ENCODE data around the gene PNMA8A. TPM values are rescaled to one million over a fixed set of nuclear protein-coding genes. Genes with fewer than 3 reads are reported as not detected.

Gene PNMA8A
- total and polyA plus RNA-seq, 2 of the 8 experiments (the other 6 are each of a cell fraction or from before 2014, with no cell fraction given) = 10.0 to 22.8 TPM

- no peak for FAIRE-seq
- Histone ChIP-seq H2BK120ac (replicated peaks; ENCODE audit: low read depth, low read length) (no peak overlapping the region), H2AFZ (ENCODE audit: low read length) (no peak overlapping the region), H3K79me1 (ENCODE audit: low read depth, low read length) (no peaks in the 10 kb centered on the region), H3K56ac (replicated peaks; ENCODE audit: insufficient read length, low read depth, low read length) (no peak overlapping the region), H3K27ac (ENCODE audit: low read depth, low read length) (no peak overlapping the region), H3K23me2 (ENCODE audit: low read depth, low read length) (no peaks in the 10 kb centered on the region), H3K23ac (ENCODE audit: insufficient read length) (no peak overlapping the region), H3K9ac (replicated peaks in 1 of 4; ENCODE audit: extremely low read depth in 1 of 4, low read depth in 3 of 4, low read length in 3 of 4) (no peak overlapping the region), H2BK20ac (ENCODE audit: low read length) (no peak overlapping the region), H4K8ac (ENCODE audit: extremely low read depth, insufficient read depth, low read length) (no peak overlapping the region), H4K91ac (replicated peaks; ENCODE audit: insufficient read length, low read length) (no peak overlapping the region), H3K4me3 (ENCODE audit: extremely low read depth in 1 of 4, insufficient read depth in 2 of 4, low read depth in 3 of 4, low read length in 4 of 4) (no peak overlapping the region), H3K14ac (ENCODE audit: insufficient read length) (no peak overlapping the region), H3K4me2 (ENCODE audit: insufficient read depth in 1 of 2, low read depth in 2 of 2, low read length in 2 of 2) (no peak overlapping the region), H3K4me1 (replicated peaks in 1 of 4; ENCODE audit: control insufficient read depth in 3 of 4, insufficient read depth in 4 of 4, low read length in 3 of 4) (no peaks in the 10 kb centered on the region), H2BK15ac (ENCODE audit: low read length) (no peak overlapping the region), H3K27me3 (replicated peaks in 1 of 4; ENCODE audit: control insufficient read depth in 3 of 4, extremely low read depth in 1 of 4, insufficient read depth in 3 of 4, low read length in 3 of 4) (no peaks in the 10 kb centered on the region), H3K18ac (ENCODE audit: extremely low read depth, low read length) (no peak overlapping the region), H3K79me2 (ENCODE audit: control insufficient read depth in 1 of 2, insufficient read depth in 2 of 2, low read length in 2 of 2) (no peaks in the 10 kb centered on the region), H3K9me3 (ENCODE audit: insufficient read depth in 2 of 2, low read depth in 1 of 2, low read length in 1 of 2) (no peaks in the 10 kb centered on the region), H3K36me3 (ENCODE audit: control insufficient read depth in 2 of 4, insufficient read depth in 4 of 4, low read length in 3 of 4) (no peaks in the 10 kb centered on the region), H3K4ac (replicated peaks; ENCODE audit: insufficient read length, low read depth, low read length) (no peak overlapping the region), H4K5ac (ENCODE audit: insufficient read length, low read depth, low read length) (no peak overlapping the region), H2AK5ac (ENCODE audit: low read depth, low read length) (no peak overlapping the region), H2BK5ac (ENCODE audit: low read depth, low read length) (no peak overlapping the region), H2BK12ac (ENCODE audit: low read depth, low read length) (no peak overlapping the region), H4K20me1 (replicated peaks in 1 of 2; ENCODE audit: control insufficient read depth in 1 of 2, insufficient read depth in 2 of 2, low read length in 2 of 2) (no peaks in the 10 kb centered on the region)
- ChIA-PET CTCF (ENCODE audit: partially characterized antibody) (interaction anchor here (0.7 to 1.6 kb wide), 3 partner anchors 13 to 79 kb away, joined by 3 to 10 read pairs (median 3); no protein-coding TSS in a partner anchor), POLR2A (ENCODE audit: partially characterized antibody) (interaction anchor here (0.6 kb wide), 1 partner anchor 16 kb away, joined by 3 read pairs; no protein-coding TSS in a partner anchor)
- 78% methylated on average over 5 of the region's 5 CpGs; no CpG with 5 or more reads in 1 of the 2 experiments for WGBS, 2 experiments (ENCODE audit: extremely low coverage in 1 of 2, insufficient coverage in 1 of 2, insufficient read length in 1 of 2, insufficient replicate concordance in 2 of 2, low coverage in 1 of 2, low lambda C conversion rate in 2 of 2, missing lambda C conversion rate in 1 of 2)
- TF ChIP-seq SP1 (IDR thresholded peaks at IDR 0.05; ENCODE audit: low read depth, low read length) (no peak), CBX5 (IDR thresholded peaks at IDR 0.05; ENCODE audit: low read depth, low read length) (no peak), MAFK (IDR thresholded peaks at IDR 0.05; ENCODE audit: low read depth, low read length) (no peak), BRCA1 (IDR thresholded peaks at IDR 0.05; ENCODE audit: low read depth, low read length) (no peak), KDM5A (IDR thresholded peaks at IDR 0.05; ENCODE audit: low read length) (no peak), POLR2A (IDR thresholded peaks at IDR 0.05; ENCODE audit: control extremely low read depth in 1 of 2, low read depth in 2 of 2, low read length in 2 of 2) (no peak), CHD1 (IDR thresholded peaks at IDR 0.05; ENCODE audit: low read depth, low read length) (no peak), EZH2 (IDR thresholded peaks at IDR 0.05; ENCODE audit: low read depth, low read length, severe bottlenecking) (no peak), NANOG (IDR thresholded peaks at IDR 0.05; ENCODE audit: insufficient read depth, low read depth, low read length, poor library complexity, severe bottlenecking) (no peak), RBBP5 (IDR thresholded peaks at IDR 0.05; ENCODE audit: borderline replicate concordance, low read depth, low read length) (no peak), BACH1 (IDR thresholded peaks at IDR 0.05; ENCODE audit: low read length) (no peak), TBP (IDR thresholded peaks at IDR 0.05; ENCODE audit: low read depth, low read length) (no peak), GTF2F1 (IDR thresholded peaks at IDR 0.05; ENCODE audit: borderline replicate concordance, low read depth, low read length) (no peak), KDM4A (IDR thresholded peaks at IDR 0.05; ENCODE audit: low read depth, low read length, severe bottlenecking) (no peak)
- DNase-seq (ENCODE audit: low read depth in 1 of 2, low spot score in 2 of 2) = no peak
Measured at GRCh38 chr19:46450737-46451136, 20.6 kb downstream of the PNMA8A start.

Data from H1 (cell line).